Measurements from ENCODE around the gene PTOV1. TPM values are rescaled to one million over a fixed set of nuclear protein-coding genes. Genes with fewer than 3 reads are reported as not detected.
"Not testable (repeated sequence)": the region's sequence is repeated elsewhere in the genome, so short reads cannot be mapped to it uniquely, and the experiment has no call there.

Gene PTOV1
- total RNA-seq, 4 donors from 2014 or later: 62.3 to 203 (median 66.8) TPM

- Histone ChIP-seq H3K36me3 (peaks cover 0 to 3% (median 0%) of the 10 kb centered on the region in 4 donors), H3K4me3 (peak overlapping the region; percentile 62 to 94 (median 78)), H3K27me3 (no peaks in the 10 kb centered on the region), H3K27ac (peak overlapping the region; percentile 85 to 97 (median 93)), H3K4me1 (peaks cover 12 to 28% (median 14%) of the 10 kb centered on the region in 4 donors), H3K9me3 (no peaks in the 10 kb centered on the region)
- no peak for DNase-seq
- WGBS, 2 donors (ENCODE audit: low coverage in 1 of 2): 11 to 25% methylated on average over 3 to 16 of the region's 16 CpGs
- TF ChIP-seq POLR2A (IDR thresholded peaks at IDR 0.05): no peak
- TF ChIP-seq EP300 (IDR thresholded peaks at IDR 0.05; ENCODE audit: low read depth): no peak
- no peak for TF ChIP-seq POLR2AphosphoS5 (IDR thresholded peaks at IDR 0.05)
- TF ChIP-seq, protein P1, sequence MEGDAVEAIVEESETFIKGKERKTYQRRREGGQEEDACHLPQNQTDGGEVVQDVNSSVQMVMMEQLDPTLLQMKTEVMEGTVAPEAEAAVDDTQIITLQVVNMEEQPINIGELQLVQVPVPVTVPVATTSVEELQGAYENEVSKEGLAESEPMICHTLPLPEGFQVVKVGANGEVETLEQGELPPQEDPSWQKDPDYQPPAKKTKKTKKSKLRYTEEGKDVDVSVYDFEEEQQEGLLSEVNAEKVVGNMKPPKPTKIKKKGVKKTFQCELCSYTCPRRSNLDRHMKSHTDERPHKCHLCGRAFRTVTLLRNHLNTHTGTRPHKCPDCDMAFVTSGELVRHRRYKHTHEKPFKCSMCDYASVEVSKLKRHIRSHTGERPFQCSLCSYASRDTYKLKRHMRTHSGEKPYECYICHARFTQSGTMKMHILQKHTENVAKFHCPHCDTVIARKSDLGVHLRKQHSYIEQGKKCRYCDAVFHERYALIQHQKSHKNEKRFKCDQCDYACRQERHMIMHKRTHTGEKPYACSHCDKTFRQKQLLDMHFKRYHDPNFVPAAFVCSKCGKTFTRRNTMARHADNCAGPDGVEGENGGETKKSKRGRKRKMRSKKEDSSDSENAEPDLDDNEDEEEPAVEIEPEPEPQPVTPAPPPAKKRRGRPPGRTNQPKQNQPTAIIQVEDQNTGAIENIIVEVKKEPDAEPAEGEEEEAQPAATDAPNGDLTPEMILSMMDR (IDR thresholded peaks at IDR 0.05): no peak
- in situ Hi-C loops (cut with MboI; ENCODE audit: low pct_ligation_motif_present in 1 of 4, low pct_unique_long_range_greater_than_20kb in 1 of 4, low sequenced_read_pairs in 3 of 4): loop anchor here in 1 of 4 donors (10.0 kb wide), 1 partner anchor 46 kb away; the partner anchor contains the start of gene PNKP
- intact Hi-C loops (cut with DNase I; ENCODE audit: low total_unique reads): loop anchor here (5.0 kb wide), 1 partner anchor 33 kb away; the partner anchor contains the start of gene PTOV1
Measured at GRCh38 chr19:49818649-49819370, 32.1 kb upstream of the PTOV1 start.

DNA sequence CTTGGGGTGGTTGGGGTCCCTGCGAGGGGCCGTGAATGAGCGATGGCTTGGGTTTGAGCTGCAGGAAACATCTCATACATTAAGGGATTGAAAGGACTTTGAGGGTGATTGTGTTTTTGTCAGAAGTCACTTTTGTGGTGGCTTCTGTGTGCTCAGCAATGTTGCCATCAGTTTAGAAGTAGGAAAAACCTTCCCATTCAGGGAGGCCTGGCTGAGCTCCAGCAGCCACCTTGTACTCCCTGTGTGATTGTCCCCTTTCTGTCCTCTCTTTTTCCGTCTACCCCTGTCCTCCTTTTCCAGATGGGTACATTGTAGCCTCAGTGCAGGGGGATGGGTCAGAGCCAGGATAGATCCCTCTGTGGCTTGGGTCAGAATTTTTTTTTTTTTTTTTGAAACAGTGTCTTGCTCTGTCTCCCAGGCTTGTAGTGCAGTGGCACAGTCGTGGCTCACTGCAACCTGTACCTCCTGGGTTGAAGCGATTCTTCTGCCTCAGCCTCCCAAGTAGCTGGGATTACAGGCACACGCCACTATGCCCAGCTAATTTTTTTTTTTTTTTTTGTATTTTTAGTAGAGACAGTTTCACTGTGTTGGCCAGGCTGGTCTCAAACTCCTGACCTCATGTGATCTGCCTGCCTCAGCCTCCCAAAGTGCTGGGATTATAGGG lies 31.4 kb upstream of the PTOV1 start:
- in situ Hi-C loops (cut with MboI; ENCODE audit: low pct_ligation_motif_present in 1 of 4, low pct_unique_long_range_greater_than_20kb in 1 of 4, low sequenced_read_pairs in 3 of 4) (loop anchor here in 1 of 4 donors (10.0 kb wide), 1 partner anchor 45 kb away; the partner anchor contains the start of gene PNKP), intact Hi-C loops (cut with DNase I; ENCODE audit: low total_unique reads) (loop anchor here (5.0 kb wide), 1 partner anchor 33 kb away; the partner anchor contains the start of gene PTOV1)
- H3K9me3 ChIP-seq, H3K36me3 ChIP-seq, H3K27me3 ChIP-seq, DNase-seq: not testable (repeated sequence)
- WGBS, 2 donors (ENCODE audit: low coverage in 1 of 2): 80 to 85% methylated on average over 7 of the region's 7 CpGs
- Histone ChIP-seq H3K4me1 (peaks cover 12 to 25% (median 14%) of the 10 kb centered on the region in 4 donors), H3K27ac (peak overlapping the region in 1 of 4 donors; percentile 94), H3K4me3 (peak overlapping the region in 2 of 4 donors; percentile 75 to 80)

- no peak for DNase-seq
- 60 to 64% methylated on average over 2 to 10 of the region's 10 CpGs for WGBS, 2 donors (ENCODE audit: low coverage in 1 of 2)
- in situ Hi-C loops (cut with MboI; ENCODE audit: low pct_ligation_motif_present in 1 of 4, low pct_unique_long_range_greater_than_20kb in 1 of 4, low sequenced_read_pairs in 3 of 4) (no loop called here), intact Hi-C loops (cut with DNase I; ENCODE audit: low total_unique reads) (no loop called here)
- Histone ChIP-seq H3K36me3 (peaks cover 0 to 4% (median 0%) of the 10 kb centered on the region in 4 donors), H3K4me3 (no peak overlapping the region), H3K27ac (no peak overlapping the region), H3K27me3 (no peaks in the 10 kb centered on the region), H3K9me3 (no peaks in the 10 kb centered on the region), H3K4me1 (peaks cover 12 to 25% (median 14%) of the 10 kb centered on the region in 4 donors)
- TF ChIP-seq POLR2A (IDR thresholded peaks at IDR 0.05) (no peak), EP300 (IDR thresholded peaks at IDR 0.05; ENCODE audit: low read depth) (no peak), POLR2AphosphoS5 (IDR thresholded peaks at IDR 0.05) (no peak)
- TF ChIP-seq, protein P1 (IDR thresholded peaks at IDR 0.05): no peak
Measured at GRCh38 chr19:49820125-49820524, 30.8 kb upstream of the PTOV1 start.

GRCh38 chr19:49823472-49823871 lies 27.5 kb upstream of the PTOV1 start:
- TF ChIP-seq POLR2AphosphoS5 (IDR thresholded peaks at IDR 0.05) (no peak), EP300 (IDR thresholded peaks at IDR 0.05; ENCODE audit: low read depth) (no peak), POLR2A (IDR thresholded peaks at IDR 0.05) (no peak)
- TF ChIP-seq, protein P1 (IDR thresholded peaks at IDR 0.05): no peak
- no peak overlapping the region for H3K4me3 ChIP-seq
- in situ Hi-C loops (cut with MboI; ENCODE audit: low pct_ligation_motif_present in 1 of 4, low pct_unique_long_range_greater_than_20kb in 1 of 4, low sequenced_read_pairs in 3 of 4) (no loop called here), intact Hi-C loops (cut with DNase I; ENCODE audit: low total_unique reads) (no loop called here)
- DNase-seq: no peak
- no peaks in the 10 kb centered on the region for H3K27me3 ChIP-seq
- H3K4me1 ChIP-seq: peaks cover 8 to 17% (median 12%) of the 10 kb centered on the region in 4 donors
- no peak overlapping the region for H3K27ac ChIP-seq
- peaks cover 0 to 4% (median 0%) of the 10 kb centered on the region in 4 donors for H3K36me3 ChIP-seq
- WGBS, 2 donors (ENCODE audit: low coverage in 1 of 2): 82 to 91% methylated on average over 8 to 12 of the region's 12 CpGs
- no peaks in the 10 kb centered on the region for H3K9me3 ChIP-seq

Measured in transverse colon (tissue), 4 donors.